ENCODE results near the gene B4GALNT3. TPM values are rescaled to one million over a fixed set of nuclear protein-coding genes. Genes with fewer than 3 reads are reported as not detected.

B4GALNT3 gene
- total and polyA plus RNA-seq, 2 of the 13 experiments (the other 11 are each of a cell fraction or from before 2014, with no cell fraction given): 3.2 to 4.4 TPM

GRCh38 chr12:585062-586061 lies 125.6 kb downstream of the B4GALNT3 start (continued):
- TF ChIP-seq KIAA2018 (CRISPR knock-in tag; IDR thresholded peaks at IDR 0.05; ENCODE audit: borderline replicate concordance) (no peak), SNRNP70 (IDR thresholded peaks at IDR 0.05; ENCODE audit: low read depth, low read length) (no peak), ZNF274 (CRISPR knock-in tag; IDR thresholded peaks at IDR 0.05) (no peak), THRA (CRISPR knock-in tag; IDR thresholded peaks at IDR 0.05; ENCODE audit: borderline replicate concordance) (peak; percentile 38; the same call in 1 of the 2 replicates), PHF21A (CRISPR knock-in tag; IDR thresholded peaks at IDR 0.05) (peak; percentile 94), ETV6 (CRISPR knock-in tag; conservative IDR thresholded peaks at IDR 0.05) (no peak), ZNF552 (CRISPR knock-in tag; IDR thresholded peaks at IDR 0.05; ENCODE audit: borderline replicate concordance) (peak; percentile 65; the same call in 1 of the 2 replicates), IRX3 (CRISPR knock-in tag; IDR thresholded peaks at IDR 0.05; ENCODE audit: borderline replicate concordance, low read depth) (peak; percentile 33; the same call in 1 of the 2 replicates), NCOA1 (CRISPR knock-in tag; IDR thresholded peaks at IDR 0.05) (no peak), MEIS2 (CRISPR knock-in tag; IDR thresholded peaks at IDR 0.05) (peak; percentile 93), FOXP4 (CRISPR knock-in tag; IDR thresholded peaks at IDR 0.05) (peak; percentile 94), SIX4 (CRISPR knock-in tag; IDR thresholded peaks at IDR 0.05) (peak; percentile 34; the same call in 1 of the 2 replicates), HBP1 (CRISPR knock-in tag; IDR thresholded peaks at IDR 0.05; ENCODE audit: low read depth) (peak; percentile 57; the same call in 1 of the 2 replicates)
